Neural progenitor cell (in vitro differentiated cells): ENCODE results near the gene RMP24.

Experiments used
- EZH2phosphoT487 ChIP-seq: fragments of 200-600 bp; sonication (generic); IDR thresholded peaks from 2 replicates; pipeline ENCODE4 v1.6.1; 2017; ENCODE audit warnings: antibody characterized with exemption
- TF ChIP-seq, protein P1 (sequence below): fragments of 200-600 bp; sonication (generic); IDR thresholded peaks from 2 replicates; pipeline ENCODE4 v1.5.1; 2017; ENCODE audit warnings: antibody characterized with exemption, mild to moderate bottlenecking

DNA sequence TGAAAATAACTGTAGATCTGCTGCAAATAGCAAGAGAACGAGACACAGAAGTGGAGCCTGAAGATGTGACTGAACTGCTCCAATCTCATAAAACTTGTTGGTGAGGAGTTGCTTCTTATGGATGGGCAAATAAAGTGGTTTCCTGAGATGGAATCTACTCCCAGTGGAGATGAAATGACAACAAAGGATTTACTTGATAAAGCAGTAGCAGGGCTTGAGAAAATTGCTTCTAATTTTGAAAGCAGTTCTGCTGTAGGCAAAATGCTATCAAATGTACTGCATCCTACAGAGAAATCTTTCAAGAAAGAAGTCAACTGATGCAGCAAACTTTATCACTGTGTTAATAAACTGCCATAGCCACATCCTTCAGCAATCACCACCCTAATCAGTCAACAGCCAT, 50.9 kb downstream of the RMP24 start:
- TF ChIP-seq, protein P1, sequence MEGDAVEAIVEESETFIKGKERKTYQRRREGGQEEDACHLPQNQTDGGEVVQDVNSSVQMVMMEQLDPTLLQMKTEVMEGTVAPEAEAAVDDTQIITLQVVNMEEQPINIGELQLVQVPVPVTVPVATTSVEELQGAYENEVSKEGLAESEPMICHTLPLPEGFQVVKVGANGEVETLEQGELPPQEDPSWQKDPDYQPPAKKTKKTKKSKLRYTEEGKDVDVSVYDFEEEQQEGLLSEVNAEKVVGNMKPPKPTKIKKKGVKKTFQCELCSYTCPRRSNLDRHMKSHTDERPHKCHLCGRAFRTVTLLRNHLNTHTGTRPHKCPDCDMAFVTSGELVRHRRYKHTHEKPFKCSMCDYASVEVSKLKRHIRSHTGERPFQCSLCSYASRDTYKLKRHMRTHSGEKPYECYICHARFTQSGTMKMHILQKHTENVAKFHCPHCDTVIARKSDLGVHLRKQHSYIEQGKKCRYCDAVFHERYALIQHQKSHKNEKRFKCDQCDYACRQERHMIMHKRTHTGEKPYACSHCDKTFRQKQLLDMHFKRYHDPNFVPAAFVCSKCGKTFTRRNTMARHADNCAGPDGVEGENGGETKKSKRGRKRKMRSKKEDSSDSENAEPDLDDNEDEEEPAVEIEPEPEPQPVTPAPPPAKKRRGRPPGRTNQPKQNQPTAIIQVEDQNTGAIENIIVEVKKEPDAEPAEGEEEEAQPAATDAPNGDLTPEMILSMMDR, result no peak
- no peak for TF ChIP-seq EZH2phosphoT487
